ENCODE data around the gene OR8I2.
"Not testable (repeated sequence)": the region's sequence is repeated elsewhere in the genome, so short reads cannot be mapped to it uniquely, and the experiment has no call there.

The OR8I2 gene

DNA sequence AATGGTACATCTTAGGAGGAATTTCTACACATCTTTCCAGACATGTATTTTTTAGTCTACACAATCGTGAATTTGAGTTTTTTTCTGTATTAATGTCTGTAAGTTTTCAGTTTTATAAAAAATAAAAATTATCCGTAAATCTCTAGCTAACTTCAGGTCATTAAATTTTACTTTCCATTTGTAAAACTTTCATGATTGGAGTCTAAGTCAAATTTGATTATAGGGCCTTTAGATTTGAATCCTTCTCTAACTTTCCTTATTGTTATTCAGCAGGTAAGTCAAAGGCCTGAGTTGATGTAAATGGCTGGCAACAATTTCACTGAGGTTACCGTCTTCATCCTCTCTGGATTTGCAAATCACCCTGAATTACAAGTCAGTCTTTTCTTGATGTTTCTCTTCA lies at the start of gene OR8I2:
Gene OR8I2 (plus strand): TSS at position 301 of the 400 bp plus-strand sequence. CDS start 0 bp downstream, at position 301.
- no peak within 1 kb of the TSS for H3K9ac ChIP-seq
- no peak for TF ChIP-seq Cebpa-rat (IDR thresholded peaks at IDR 0.05)
- no peaks in the 10 kb centered on the region for H3K27me3 ChIP-seq
- H3K36me3 ChIP-seq, result no peaks in the 10 kb centered on the region
- H3K4me1 ChIP-seq, result no peaks in the 10 kb centered on the region
- no peak within 1 kb of the TSS for H3K4me2 ChIP-seq
- no peak within 1 kb of the TSS for H3K4me3 ChIP-seq
- no peaks in the 10 kb centered on the region for H3K9me3 ChIP-seq (replicated peaks in 1 of 11)
- no peaks in the 10 kb centered on the region for H4K20me1 ChIP-seq
- no peak within 1 kb of the TSS for H3K27ac ChIP-seq

DNA sequence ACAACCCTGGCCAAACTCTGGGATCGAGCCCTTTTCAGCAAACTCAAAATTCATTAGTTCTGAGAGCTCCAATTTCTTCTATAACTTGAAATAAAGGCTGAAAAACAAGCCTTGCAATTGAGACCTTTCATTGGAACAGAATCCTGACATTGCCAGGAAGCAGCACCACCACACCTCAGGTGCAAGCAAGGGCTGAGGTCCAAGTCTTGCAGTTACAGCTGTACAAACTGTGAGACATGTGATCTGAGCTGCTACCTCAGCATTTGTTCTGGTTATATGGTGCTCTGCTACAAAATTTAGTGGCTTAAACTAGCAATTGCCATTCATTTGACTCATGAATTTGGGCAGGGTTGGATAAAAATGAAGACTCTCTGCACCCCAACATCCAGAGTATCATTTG lies 47.6 kb upstream of the OR8I2 start:
- no peak for TF ChIP-seq Cebpa-rat (IDR thresholded peaks at IDR 0.05)
- H3K9me3 ChIP-seq (replicated peaks in 1 of 11), result 0 out of 22 replicates have a peak, but pooled peaks cover 0 to 3% (median 0%) of the 10 kb centered on the region in 11 experiments
- H3K4me1 ChIP-seq, result no peaks in the 10 kb centered on the region
- H4K20me1 ChIP-seq, result no peaks in the 10 kb centered on the region
- H3K4me3 ChIP-seq, result no peak overlapping the region
- H3K36me3 ChIP-seq, result no peaks in the 10 kb centered on the region
- H3K27me3 ChIP-seq, result no peaks in the 10 kb centered on the region
- H3K9ac ChIP-seq, result no peak overlapping the region
- no peak overlapping the region for H3K4me2 ChIP-seq
- no peak overlapping the region for H3K27ac ChIP-seq

DNA sequence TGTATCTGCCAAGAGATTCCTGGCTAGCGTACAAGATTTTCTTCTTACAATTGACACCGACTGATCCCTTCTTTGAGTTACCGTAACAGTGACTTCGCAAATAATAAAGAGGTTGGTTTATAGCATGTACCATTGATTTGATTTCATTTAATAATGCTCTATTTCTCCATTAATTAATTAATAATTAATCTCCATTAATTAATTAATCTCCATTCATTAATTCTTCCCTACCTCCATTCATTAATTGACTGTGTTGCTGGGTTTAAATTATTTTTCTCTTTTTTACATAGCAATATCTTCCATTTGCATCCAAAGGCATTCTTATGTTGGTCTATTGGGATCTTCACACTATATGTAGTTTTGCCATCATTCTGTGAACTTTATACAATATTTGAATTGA lies 44.6 kb upstream of the OR8I2 start:
- Histone ChIP-seq H3K4me3 (no peak overlapping the region), H3K9me3 (replicated peaks in 1 of 11) (0 out of 22 replicates have a peak, but pooled peaks cover 0 to 3% (median 0%) of the 10 kb centered on the region in 11 experiments), H3K4me2 (no peak overlapping the region), H3K27ac (no peak overlapping the region), H3K36me3 (no peaks in the 10 kb centered on the region), H4K20me1 (no peaks in the 10 kb centered on the region), H3K27me3 (no peaks in the 10 kb centered on the region), H3K4me1 (no peaks in the 10 kb centered on the region), H3K9ac (no peak overlapping the region)
- TF ChIP-seq Cebpa-rat (IDR thresholded peaks at IDR 0.05), result no peak

DNA sequence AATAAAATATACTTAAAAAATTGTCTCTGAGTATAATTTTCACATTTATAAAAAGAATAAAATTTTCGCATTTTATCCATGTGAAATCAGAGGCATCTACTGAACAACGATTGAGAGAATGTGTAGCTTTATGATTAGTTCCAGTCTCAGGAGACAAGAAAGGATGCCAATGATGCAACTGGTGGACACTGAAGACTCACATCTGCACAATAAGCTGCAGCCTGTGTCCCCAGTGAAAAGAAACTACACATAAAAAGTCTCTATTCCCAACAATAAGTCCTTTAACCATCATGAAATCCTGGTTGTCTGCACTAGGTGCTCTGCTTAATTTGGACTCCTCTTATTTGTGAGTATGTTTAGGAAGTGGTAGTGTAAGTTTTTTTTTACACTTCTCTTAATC lies 43.6 kb upstream of the OR8I2 start:
- H3K27me3 ChIP-seq, result no peaks in the 10 kb centered on the region
- no peak overlapping the region for H3K4me3 ChIP-seq
- no peak for TF ChIP-seq Cebpa-rat (IDR thresholded peaks at IDR 0.05)
- no peaks in the 10 kb centered on the region for H3K4me1 ChIP-seq
- H3K4me2 ChIP-seq, result no peak overlapping the region
- no peaks in the 10 kb centered on the region for H3K36me3 ChIP-seq
- H3K9me3 ChIP-seq (replicated peaks in 1 of 11), result no peaks in the 10 kb centered on the region
- no peak overlapping the region for H3K27ac ChIP-seq
- no peak overlapping the region for H3K9ac ChIP-seq
- no peaks in the 10 kb centered on the region for H4K20me1 ChIP-seq

DNA sequence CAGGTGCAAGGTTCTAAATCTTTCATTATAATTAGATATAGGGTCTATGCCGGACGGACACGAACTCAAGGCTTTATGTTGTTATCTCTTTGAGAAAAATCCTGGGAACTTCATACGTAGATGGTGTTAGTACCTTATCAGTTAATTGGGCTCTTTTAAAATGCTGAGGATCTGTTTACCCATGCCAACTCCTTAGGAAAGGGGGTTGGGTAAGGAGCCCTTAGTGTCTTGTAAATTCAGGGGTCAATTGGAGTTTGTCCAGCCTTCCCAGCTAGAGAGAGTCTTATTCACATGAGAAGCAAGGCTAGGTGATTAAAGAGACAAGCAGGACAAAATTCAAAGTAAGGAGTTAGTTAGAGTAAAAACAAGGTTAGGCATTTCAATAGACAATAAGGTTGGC lies 36.7 kb upstream of the OR8I2 start:
- H3K27ac ChIP-seq; H4K20me1 ChIP-seq; H3K9ac ChIP-seq; H3K4me3 ChIP-seq; H3K9me3 ChIP-seq (replicated peaks in 1 of 11); H3K4me2 ChIP-seq; H3K27me3 ChIP-seq; H3K36me3 ChIP-seq; H3K4me1 ChIP-seq: not testable (repeated sequence)

DNA sequence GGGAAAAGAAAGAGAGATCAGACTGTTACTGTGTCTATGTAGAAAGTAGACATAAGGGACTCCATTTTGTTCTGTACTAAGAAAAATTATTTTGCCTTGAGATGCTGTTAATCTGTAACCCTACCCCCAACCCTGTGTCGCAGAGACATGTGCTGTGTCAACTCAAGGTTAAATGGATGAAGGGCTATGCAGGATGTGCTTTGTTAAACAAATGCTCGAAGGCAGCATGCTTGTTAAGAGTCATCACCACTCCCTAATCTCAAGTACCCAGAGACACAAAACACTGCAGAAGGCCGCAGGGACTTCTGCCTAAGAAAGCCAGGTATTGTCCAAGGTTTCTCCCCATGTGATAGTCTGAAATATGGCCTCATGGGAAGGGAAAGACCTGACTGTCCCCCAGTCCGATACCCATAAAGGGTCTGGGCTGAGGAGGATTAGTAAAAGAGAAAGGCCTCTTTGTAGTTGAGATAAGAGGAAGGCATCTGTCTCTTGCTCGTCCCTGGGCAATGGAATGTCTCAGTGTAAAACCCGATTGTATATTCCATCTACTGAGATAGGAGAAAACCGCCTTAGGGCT lies 35.4 kb upstream of the OR8I2 start:
- H3K9ac ChIP-seq; H3K4me1 ChIP-seq; H3K4me3 ChIP-seq; H3K27me3 ChIP-seq; H3K9me3 ChIP-seq (replicated peaks in 1 of 11); H3K27ac ChIP-seq; H3K4me2 ChIP-seq; H3K36me3 ChIP-seq; H4K20me1 ChIP-seq: not testable (repeated sequence)

DNA sequence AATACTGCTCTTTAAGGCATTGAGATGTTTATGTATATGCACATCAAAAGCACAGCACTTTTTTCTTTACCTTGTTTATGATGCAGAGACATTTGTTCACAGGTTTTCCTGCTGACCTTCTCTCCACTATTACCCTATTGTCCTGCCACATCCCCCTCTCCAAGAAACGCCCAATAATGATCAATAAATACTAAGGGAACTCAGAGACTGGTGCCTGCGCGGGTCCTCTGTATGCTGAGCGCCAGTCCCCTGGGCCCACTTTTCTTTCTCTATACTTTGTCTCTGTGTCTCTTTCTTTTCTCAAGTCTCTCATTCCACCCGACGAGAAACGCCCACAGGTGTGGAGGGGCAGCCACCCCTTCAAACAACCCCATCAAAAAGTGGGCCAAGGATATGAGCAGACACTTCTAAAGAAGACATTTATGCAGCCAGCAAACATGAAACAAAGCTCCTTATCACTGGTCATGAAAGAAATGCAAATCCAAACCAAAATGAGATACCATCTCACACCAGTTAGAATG lies 34.8 kb upstream of the OR8I2 start:
- not testable (repeated sequence) for H3K27ac ChIP-seq; H3K4me3 ChIP-seq; H3K4me2 ChIP-seq; H3K9me3 ChIP-seq (replicated peaks in 1 of 11); H3K4me1 ChIP-seq; H3K9ac ChIP-seq; H4K20me1 ChIP-seq; H3K27me3 ChIP-seq; H3K36me3 ChIP-seq

DNA sequence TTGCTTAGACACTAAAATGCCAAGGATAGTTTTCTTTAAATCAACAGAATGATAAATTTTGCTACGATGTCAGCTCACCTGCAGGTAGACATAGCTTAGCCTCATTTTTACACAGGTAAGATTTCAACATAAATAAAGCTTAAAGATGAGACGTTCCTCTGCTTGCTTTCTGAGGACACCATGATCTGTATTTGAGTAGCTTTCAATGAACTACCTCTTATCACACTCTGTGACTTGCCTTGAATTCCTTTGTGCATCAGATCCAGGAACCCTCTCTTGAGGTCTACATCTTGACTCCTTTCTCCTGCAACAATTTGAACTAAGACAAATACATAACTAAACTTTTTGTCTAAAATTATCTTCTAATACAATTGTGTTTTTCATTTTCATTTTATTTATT lies 26.1 kb upstream of the OR8I2 start:
- Histone ChIP-seq H3K36me3 (no peaks in the 10 kb centered on the region), H3K4me2 (no peak overlapping the region), H3K9ac (no peak overlapping the region), H3K27ac (no peak overlapping the region), H3K9me3 (replicated peaks in 1 of 11) (no peaks in the 10 kb centered on the region), H3K4me1 (no peaks in the 10 kb centered on the region), H3K27me3 (no peaks in the 10 kb centered on the region), H4K20me1 (no peaks in the 10 kb centered on the region), H3K4me3 (no peak overlapping the region)
- TF ChIP-seq Cebpa-rat (IDR thresholded peaks at IDR 0.05), result no peak

DNA sequence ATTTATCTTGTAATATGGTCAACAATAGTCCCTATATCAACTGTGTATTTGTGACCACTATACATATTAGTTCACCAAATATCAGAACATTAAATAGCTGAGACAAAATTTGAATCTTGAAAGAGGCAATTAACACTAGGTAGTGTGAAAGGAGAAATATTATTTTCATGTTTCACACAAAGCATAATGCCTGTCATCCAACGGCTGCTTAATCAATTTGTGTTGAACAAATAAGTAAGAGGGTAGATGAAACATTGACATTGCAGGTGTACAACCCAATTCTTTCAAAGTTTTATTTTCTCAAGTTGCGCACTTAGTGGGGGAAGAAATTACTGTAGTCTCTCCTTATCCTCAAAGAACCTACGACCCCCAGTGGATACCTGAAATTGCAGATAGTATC lies 3.4 kb upstream of the OR8I2 start:
- Histone ChIP-seq H3K4me3 (no peak overlapping the region), H3K36me3 (no peaks in the 10 kb centered on the region), H3K27ac (no peak overlapping the region), H3K4me1 (no peaks in the 10 kb centered on the region), H3K9ac (no peak overlapping the region), H3K9me3 (replicated peaks in 1 of 11) (no peaks in the 10 kb centered on the region), H4K20me1 (no peaks in the 10 kb centered on the region), H3K4me2 (no peak overlapping the region), H3K27me3 (no peaks in the 10 kb centered on the region)
- TF ChIP-seq Cebpa-rat (IDR thresholded peaks at IDR 0.05), result no peak

DNA sequence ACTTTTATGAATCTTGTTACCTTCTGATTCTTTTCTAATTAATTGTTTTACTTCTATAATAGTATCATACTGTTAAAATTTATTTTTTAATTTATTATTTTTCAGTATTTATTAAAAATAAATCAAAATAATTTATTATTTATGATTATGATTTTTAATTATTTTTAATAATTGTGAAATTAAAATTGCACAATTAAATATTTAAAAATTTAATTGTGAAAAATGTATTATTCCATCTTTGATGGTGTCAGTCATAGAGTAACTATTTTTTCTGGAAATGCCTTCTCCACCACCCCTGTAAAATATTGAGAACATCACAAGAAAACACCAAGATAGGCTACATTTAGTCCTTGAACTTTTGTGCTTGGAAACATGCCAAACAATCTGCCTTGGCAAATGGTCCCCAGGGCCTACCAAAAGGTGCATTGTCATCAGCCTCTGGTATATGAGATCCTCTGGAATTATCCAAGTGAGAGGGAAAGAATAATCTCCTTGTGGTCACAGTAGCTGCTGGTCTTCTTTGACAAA lies 10.2 kb downstream of the OR8I2 start, which contains the start of gene OR8H2:
Gene OR8H2 (plus strand): TSS at position 478 of the 528 bp plus-strand sequence. CDS start 1,356 bp downstream, outside the sequence.
- Histone ChIP-seq H3K27ac (no peak within 1 kb of the TSS), H4K20me1 (no peaks in the 10 kb centered on the region), H3K4me1 (no peaks in the 10 kb centered on the region), H3K4me3 (no peak within 1 kb of the TSS), H3K27me3 (no peaks in the 10 kb centered on the region), H3K4me2 (no peak within 1 kb of the TSS), H3K9me3 (replicated peaks in 1 of 11) (no peaks in the 10 kb centered on the region), H3K9ac (no peak within 1 kb of the TSS), H3K36me3 (no peaks in the 10 kb centered on the region)
- no peak for TF ChIP-seq Cebpa-rat (IDR thresholded peaks at IDR 0.05)

All from BLaER1 treated with 17β-estradiol and CSF1 and Interleukin-3, amounts not matched to agents 10 nM and 100 nM (cell line).